HG03565 (cell line): ENCODE data around the gene NR5A2.
"Not testable (repeated sequence)": the region's sequence is repeated elsewhere in the genome, so short reads cannot be mapped to it uniquely, and the experiment has no call there.

Experiments
- ATAC-seq: cut with Tn5 transposase; IDR thresholded peaks from one replicate; pipeline ENCODE4 v1.9.1; 2021; ENCODE audit warnings: mild to moderate bottlenecking, moderate library complexity; ENCODE audit not compliant: unreplicated experiment

The NR5A2 gene

DNA sequence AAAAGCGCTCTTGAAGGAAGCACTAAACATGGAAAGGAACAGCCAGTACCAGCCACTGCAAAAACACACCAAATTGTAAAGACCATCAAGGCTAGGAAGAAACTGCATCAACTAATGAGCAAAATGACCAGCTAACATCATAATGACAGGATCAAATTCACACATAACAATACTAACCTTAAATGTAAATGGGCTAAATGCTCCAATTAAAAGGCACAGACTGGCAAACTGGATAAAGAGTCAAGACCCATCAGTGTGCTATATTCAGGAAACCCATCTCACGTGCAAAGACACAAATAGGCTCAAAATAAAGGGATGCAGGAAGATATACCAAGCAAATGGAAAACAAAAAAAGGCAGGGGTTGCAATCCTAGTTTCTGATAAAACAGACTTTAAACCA lies 159.8 kb downstream of the NR5A2 start:
- ATAC-seq = not testable (repeated sequence)

DNA sequence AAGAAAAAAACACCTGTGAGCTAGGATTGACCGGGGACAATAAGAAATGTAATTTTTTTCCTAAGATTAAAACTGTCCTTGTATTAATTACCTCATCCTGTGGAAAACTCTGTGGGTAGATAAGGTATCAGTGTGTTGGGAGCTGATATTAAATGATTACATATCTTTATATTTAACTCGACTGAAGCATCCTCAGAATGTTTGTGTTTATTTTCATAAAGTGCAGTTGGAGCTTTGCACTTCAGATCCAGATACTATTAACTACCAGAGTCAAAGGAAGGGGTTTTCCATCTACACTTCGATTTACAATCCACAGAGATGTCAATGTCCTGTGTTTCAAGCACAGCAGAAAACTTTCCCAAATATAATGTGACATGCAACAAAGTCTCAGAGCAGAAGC lies 164.5 kb downstream of the NR5A2 start:
- no peak for ATAC-seq

DNA sequence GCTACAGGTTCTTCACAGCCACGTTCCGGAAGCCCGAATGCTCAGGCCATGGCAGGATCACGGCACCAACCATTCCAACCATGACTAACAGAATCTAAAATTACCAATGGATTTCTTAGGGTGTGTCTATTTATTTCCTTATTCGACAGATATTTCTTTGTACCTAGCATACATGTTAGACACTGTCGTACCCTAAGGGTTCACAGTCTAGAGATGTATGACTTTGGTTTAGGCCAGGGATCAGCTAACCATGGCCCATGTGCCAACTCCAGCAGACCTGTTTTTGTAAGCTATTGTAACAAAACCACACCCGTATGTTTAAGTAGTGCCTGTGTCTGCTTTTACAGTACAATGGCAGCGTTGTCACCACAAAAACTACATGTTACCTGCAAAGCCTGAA lies 167.0 kb downstream of the NR5A2 start:
- ATAC-seq = no peak

DNA sequence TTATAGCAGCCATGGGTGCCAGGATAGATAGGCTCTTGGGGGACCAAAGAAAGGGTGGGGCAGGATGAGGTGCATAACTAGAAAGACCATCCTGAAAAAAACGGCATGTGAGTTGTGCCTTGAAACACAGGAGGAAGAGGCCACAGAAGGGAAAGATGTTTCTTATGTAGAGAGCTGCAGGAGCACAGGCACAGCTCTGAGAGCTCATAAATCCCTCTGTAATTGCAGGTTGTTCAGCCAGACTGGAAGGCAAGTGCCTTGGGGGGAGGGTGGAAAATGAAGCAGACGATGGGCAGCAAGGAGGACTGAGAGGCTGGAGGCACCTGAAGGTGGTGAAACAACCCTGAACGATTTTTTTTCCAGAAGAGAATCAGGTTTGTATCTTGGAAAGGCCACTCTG lies 170.7 kb downstream of the NR5A2 start:
- ATAC-seq = no peak

DNA sequence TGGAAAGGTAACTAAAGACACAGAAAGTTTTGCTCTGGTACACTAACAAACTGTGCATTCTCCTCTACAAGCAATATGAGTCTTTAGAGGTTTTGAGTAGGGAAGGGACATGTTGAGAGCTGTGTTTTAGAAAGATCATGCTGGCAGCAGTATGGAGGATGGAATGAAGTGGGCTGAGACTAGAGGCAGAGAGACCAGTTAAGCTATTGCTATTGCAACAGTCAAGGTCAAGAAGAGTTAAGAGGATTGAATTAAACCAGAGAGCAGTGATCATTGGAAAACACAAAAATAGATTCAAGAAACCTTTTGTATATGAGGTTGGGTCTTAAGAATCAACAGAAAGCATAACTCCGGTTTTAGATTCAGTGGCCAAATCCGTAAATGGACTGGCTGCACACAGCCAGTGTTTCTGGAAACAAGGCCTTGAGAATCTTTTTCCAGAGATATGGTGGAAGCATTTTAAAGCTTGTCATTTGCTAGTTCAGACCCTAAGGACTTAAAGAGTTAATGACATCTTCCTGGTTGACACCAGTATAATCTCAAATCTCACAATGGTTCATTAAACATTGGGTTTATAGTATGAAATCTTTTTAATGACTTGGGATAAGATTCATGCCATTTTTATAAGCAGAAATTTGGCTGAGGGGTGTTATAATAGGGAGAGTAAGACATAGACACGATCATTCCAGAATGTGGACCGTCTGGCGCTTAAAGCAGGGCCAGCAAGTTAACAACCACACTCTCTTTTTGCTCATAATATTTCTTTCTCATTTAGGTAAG lies 177.9 kb downstream of the NR5A2 start:
- ATAC-seq = no peak

DNA sequence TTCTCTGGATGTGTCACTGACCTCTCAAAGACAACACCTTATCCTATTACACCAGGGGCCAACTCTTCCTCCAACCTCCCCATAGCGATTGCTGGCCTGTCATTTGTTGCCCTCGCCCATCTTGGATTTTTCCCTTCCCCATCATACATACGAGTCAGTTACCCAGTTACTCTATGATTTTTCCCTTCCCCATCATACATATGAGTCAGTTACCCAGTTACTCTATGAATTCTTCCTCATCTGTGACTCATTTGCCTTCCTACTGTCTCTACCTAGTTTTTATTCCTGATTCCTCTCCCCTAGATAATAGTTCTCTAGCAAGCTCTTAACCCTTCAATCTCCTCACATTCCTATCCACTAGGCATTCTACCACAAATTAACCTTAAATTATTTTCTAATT lies 178.8 kb downstream of the NR5A2 start:
- no peak for ATAC-seq

DNA sequence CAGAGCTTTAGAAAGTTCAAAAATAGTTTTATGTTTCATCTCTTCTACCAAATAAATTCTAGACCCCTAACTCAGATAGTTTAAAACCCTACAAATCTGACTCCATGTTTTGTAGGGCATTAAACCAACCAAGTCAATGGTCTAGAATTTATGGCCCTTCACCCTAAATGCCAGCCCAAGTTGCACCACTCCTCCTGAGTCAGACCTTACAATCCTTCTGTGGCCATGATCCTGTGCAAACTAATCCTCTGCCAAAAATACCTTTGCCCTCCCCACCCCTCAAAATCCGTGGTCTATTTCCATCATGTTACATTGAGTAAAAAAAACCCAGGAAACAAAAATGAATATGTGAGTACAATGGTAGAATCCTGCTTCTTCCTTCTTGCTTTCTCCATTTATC lies 179.3 kb downstream of the NR5A2 start:
- ATAC-seq = no peak

DNA sequence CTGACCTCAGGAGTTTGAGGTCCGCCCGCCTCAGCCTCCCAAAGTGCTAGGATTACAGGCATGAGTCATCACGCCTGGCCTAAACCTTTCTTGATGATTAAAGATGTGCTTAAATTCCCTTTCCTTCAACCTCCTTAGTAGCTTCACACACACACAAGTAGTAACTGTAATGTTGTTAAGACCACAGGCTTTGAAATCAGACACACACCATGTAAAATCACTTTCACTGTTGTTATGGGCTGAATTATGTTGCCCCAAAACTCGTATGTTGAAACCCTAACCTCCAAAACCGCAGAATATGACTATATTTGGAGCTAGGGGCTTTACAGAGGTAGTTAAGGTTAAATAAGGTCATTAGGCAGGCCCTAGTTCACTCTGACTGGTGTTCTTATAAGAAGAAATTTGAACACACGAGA lies 180.2 kb downstream of the NR5A2 start:
- ATAC-seq = peak; percentile 85

DNA sequence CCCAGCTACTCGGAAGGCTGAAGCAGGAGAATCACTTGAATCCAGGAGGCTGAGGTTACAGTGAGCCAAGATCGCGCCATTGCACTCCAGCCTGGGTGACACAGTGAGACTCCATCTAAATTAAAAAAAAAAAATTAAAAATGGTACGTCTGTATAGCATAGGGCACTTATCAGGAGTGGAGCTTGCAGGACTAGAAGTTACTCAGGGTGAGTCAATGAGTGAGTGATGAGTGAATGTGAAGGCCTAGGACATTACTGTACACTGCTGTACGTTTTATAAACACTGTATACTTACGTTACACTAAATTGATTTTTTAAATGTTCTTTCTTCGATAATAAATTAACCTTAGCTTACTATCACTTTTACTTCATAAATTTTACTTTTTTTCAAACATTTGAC lies 183.6 kb downstream of the NR5A2 start:
- no peak for ATAC-seq

DNA sequence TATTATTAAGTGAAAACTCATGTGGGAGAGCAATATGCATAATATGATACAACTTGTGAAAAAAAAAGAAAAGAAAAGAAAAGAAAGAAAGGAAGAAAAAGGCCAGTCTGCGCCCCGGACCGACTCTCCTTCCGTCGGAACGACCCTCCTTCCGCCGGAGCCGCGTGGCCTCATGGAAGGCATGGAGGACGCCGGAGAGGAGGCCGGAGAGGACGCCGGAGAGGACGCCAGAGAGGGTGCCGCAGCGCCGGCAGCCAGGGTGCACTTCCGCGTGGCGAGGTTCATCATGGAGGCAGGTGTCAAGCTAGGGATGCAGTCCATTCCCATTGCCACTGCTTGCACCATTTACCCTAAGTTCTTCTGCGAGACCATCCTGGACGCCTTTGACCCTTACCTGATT lies 185.9 kb downstream of the NR5A2 start:
- no peak for ATAC-seq

DNA sequence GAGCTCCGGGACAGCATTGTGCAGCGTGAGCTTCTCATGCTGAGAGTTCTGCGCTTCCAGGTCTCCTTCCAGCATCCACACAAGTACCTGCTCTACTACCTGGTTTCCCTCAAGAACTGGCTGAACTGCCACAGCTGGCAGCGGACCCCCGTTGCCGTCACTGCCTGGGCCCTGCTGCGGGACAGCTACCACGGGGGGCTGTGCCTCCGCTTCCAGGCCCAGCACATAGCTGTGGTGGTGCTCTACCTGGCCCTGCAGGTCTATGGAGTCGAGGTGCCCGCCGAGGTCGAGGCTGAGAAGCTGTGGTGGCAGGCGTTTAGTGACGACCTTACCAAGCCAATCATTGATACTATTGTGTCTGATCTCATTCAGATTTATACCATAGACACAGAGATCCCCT lies 186.4 kb downstream of the NR5A2 start:
- no peak for ATAC-seq

DNA sequence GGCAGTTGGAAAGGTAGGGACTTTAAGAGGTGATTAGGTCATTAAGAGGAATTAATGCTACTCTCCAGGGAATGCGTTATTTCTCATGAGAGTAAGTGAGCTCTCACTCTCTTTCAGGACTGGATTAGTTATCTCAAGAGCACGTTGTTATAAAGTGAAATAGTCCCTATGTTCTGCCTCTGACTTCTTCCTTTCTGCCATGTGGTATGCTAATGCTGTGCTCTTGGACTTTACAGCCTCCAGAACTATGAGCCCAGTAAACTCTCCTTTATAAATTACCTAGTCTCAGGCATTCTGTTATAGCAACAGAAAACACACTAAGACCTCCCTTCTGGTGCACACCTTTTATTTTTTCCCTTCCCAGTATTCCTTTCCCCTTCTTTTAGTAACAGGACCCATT lies 187.8 kb downstream of the NR5A2 start:
- no peak for ATAC-seq

DNA sequence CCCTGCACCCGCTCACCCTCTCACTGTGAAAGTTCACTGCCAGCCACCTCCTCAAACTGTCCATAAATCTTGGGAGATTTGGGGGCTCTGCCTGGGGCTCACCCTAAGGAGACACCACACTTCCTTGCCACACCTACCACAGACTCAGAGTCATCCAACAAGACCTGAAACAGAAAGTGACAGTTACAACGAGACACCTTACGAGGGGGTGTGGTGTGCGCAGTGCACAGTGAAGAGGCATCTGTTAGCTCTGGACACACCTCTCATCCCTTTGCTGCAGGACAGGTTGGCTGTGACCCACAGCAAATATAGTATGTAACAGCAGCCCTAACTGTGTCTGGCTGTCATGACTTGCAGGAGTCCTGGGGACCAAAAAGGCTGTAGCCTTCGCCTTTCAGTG lies 190.2 kb downstream of the NR5A2 start:
- ATAC-seq = peak; percentile 88

DNA sequence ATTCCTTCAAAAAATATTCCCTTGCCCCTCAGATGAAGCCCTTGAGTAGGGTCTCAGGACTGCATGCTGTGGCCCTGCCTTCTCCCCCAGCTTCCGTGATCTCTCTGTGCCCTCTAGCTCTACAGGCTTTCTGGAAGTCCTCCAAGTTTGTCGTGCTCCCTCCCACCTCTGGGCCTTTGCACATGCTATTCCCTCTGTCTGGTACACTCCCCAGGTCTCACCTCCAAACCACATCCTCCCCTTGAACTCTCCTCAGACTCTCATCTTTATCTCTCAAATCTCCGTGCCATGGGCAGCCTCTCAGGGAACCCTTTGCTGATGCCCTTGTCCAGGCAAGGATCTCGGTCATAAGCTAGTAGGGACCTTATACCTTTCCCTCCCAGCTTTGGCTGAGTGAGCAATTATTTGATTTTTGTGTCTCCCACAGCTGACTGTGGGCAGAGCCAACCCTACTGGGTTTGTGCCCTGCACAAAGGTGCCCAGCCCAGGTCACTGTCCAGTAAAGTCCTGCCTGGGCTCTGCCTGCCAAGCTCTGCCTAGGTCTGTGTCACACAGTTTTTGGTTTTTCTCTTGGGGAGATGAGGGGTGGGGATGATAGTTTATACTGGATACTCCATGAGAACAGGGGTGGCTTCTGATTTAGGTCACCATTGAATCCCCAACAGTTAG lies 194.2 kb downstream of the NR5A2 start:
- no peak for ATAC-seq

DNA sequence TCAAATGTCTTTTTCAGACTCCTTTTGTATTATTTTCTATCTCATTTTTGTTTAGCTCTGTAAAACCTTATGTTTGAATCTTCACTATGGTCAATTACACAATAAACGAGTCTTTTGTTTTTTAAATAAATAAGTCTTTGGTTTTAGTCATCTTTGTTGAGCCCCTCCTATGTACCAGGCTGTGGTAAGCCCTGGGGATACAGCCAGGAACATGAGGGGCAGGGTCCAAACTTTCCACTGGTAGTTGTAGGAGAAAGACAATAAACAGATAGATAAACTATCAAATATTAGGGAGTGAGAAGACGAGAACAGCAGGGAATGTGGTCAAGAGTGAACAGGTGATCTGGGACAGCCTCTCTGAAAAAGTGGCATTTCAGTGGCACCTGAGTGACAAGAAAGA lies 195.7 kb downstream of the NR5A2 start:
- ATAC-seq = no peak

DNA sequence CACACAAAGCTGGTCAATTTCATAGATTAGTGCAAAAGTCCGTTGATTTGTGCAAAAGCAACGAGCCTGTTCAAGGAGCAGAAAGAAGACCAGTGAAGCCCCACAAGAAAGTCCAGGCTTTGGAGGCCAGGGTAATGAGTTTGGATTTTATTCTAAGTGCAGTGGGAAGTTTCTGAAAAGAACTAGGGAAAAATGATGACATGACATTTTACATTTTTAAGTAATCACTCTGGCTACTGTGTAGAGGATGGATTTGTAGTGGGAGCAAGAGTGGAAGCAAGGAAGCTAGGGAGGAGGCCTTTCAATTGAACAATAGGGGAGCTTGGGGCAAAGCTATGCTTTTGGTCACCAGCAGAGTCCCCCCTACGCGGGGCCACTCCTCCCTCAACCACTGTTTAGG lies 196.1 kb downstream of the NR5A2 start:
- no peak for ATAC-seq

DNA sequence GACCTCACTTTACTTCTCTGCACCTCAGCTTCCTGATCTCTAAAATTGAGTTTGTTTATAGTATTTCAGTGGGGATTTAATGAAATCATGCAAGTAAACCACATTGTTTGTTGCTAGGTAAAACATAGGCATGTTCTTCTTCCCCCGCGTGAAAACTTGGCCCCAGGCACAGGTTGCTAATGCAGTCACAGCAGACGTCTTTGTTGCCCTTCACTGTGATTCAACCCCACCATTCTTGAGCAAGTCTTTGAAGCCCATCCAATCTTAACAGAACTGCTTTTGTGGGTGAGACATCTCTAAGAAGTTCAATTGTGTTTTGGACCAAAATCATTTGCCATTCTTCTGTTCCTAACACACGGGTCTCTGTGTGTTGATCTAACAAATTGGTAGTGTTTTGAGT lies 196.8 kb downstream of the NR5A2 start:
- no peak for ATAC-seq

DNA sequence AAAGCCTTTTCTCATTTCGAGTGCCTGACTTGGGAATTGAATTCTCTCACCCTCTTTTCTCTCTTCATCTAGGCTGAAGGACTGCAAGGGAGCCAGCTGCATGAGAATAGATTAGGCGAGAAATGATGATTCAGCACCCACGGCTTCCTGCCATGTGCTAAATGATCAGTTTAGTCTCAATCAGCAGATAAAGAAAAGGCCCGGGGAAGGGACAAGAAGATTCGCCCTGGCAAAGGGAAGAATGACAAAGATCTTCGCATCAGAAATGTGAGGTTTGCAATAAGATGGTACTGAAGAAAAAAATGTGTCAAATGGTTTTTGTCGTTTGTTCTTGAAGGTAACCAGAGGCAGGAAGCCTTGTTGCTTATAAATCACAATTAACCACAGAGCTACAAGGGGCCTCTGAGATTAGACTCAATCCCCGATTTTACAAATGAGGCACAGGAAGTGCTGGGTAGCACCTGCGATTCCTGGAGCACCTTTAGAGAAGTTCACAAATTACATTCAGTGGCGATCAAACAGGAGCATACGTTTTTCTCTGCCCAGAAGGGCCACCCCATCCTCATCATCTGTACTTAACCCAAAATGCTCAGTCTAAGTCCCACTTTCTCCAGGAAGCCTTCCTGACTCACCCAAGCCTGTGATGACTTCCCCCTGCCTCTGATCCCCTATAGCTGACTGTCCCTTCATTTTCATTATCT lies 198.9 kb downstream of the NR5A2 start:
- ATAC-seq = no peak

DNA sequence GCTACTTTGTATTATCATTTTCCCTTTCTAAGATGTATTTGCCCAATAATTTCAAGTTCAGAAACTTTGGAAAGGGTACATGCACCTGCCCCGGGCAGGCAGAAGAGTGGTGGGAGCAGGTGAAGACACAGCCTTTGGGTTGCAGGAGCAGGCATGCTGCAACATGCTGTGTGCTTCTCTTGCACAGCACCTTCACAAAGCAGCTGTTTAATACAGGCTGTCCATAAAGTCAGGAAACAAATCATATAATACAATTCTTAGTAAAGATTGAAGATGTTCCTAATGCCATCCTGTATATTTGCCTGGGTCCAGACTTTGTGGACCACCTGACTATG lies 199.4 kb downstream of the NR5A2 start:
- no peak for ATAC-seq
